ENCODE measurements around the gene SUPT20H.

SUPT20H gene

DNA sequence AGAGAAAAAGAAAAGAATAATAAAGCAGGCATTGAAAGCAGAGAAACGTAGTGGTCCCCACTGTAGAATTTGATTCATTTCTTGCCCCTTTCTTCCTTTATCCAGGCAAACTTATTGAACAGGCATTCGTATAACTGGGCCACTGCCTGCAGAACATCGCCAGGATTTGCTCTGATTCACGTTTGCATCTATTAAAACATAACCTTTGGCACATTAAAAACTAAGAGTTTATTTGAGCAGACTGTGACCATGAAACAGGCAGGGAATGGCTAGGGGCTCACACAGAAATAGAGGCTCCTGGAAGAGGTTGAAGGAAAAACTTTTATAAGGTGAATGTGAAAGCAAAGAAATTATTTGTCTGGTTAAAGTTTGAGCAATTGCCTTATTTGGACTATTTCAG is 12.5 kb upstream of the SUPT20H start:
- TF ChIP-seq, protein P1, sequence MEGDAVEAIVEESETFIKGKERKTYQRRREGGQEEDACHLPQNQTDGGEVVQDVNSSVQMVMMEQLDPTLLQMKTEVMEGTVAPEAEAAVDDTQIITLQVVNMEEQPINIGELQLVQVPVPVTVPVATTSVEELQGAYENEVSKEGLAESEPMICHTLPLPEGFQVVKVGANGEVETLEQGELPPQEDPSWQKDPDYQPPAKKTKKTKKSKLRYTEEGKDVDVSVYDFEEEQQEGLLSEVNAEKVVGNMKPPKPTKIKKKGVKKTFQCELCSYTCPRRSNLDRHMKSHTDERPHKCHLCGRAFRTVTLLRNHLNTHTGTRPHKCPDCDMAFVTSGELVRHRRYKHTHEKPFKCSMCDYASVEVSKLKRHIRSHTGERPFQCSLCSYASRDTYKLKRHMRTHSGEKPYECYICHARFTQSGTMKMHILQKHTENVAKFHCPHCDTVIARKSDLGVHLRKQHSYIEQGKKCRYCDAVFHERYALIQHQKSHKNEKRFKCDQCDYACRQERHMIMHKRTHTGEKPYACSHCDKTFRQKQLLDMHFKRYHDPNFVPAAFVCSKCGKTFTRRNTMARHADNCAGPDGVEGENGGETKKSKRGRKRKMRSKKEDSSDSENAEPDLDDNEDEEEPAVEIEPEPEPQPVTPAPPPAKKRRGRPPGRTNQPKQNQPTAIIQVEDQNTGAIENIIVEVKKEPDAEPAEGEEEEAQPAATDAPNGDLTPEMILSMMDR (IDR thresholded peaks at IDR 0.05; ENCODE audit: control extremely low read depth, extremely low read depth, low read depth, missing control alignments): no peak
- ChIA-PET CTCF (no interaction called here), POLR2A (no interaction called here)
- DNase-seq (ENCODE audit: extremely low spot score): no peak

DNA sequence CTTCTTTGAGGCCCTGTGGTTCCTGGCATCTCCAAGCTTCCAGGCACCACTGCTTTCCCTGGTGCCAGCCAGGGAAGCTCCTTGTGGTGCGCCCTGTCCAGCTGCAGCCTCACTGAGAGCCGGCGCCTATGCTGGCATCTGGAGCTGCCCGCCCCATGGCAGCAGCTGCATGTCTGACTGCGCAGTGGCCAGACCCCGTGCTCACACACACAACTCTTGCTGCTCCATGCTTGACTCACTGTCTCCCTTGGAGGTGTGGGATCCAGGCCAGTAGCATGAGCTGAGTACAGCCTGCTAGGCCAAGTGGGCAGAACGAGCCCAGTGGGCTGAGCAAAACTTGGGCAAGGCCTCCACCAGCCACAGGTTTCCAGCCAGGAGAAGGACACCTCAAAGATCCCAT is 11.5 kb upstream of the SUPT20H start:
- POLR2A ChIA-PET: no interaction called here

DNA sequence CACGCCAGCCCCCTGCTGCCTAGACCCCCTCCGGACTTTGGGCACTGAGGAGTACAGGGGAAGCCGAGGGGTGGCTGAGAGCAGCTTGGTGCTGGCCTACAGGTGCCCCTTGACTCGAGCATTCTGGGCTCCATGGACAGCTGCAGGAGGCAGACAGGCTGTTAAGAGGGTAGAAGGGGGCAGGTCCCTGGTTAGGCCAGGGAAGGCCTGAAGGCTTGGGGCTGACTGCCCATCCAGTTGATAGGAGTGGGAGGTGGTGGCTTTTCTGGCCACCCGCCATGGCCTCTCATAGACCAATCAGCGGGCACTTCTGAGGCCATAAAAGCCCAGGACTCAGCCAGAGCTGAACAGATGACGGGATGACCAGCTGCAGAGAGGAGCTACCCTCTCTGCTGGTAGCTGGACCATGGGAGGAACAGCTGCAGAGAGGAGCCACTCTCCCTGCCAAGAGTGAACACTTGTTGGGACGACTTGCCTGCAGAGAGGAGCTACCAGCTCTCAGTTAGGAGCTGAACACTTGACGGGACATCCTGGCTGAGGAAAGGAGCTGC is 10.7 kb upstream of the SUPT20H start:
- TF ChIP-seq, protein P1 (IDR thresholded peaks at IDR 0.05; ENCODE audit: control extremely low read depth, extremely low read depth, low read depth, missing control alignments): no peak
- CTCF ChIA-PET: interaction anchor here (0.9 to 1.7 kb wide), 3 partner anchors 212 to 1802 kb away, joined by 3 to 4 read pairs (median 3); no protein-coding TSS in a partner anchor
- POLR2A ChIA-PET: no interaction called here
- no peak for DNase-seq (ENCODE audit: extremely low spot score)

More for the DNA sequence above, 11.5 kb upstream of the SUPT20H start:
- no peak for DNase-seq (ENCODE audit: extremely low spot score)
- TF ChIP-seq, protein P1 (IDR thresholded peaks at IDR 0.05; ENCODE audit: control extremely low read depth, extremely low read depth, low read depth, missing control alignments): no peak
- CTCF ChIA-PET: interaction anchor here (0.6 to 1.7 kb wide), 4 partner anchors 90 to 1802 kb away, joined by 3 to 4 read pairs (median 3); no protein-coding TSS in a partner anchor

DNA sequence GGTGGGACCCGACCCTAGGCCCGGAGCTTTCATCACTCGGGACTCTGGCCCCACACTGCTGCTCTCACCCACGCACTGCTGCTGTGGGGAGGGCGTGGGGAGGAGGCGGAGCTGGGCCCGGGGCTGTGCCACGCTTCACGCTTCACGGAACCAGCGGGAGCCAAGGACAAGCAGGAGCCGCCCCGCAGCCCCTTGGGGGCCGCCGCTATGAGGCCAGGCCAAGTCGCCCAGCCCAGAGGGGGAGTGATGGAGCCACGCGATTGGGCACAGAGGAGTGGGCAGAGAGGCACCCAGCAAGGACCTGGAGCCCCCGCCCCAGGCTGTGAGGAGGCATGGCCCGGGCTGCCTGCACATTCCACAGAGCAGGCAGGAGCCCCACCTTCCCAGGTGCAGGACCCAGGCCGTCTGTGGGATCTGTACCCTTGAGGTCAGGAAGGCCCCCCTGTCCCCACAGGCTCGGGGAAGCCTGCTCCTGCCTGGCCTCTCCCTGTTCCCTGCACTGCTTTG is 10.2 kb upstream of the SUPT20H start:
- no peak for DNase-seq (ENCODE audit: extremely low spot score)
- POLR2A ChIA-PET: no interaction called here
- CTCF ChIA-PET: interaction anchor here (1.1 to 1.2 kb wide), 2 partner anchors 211 to 662 kb away, joined by 3 read pairs; no protein-coding TSS in a partner anchor
- TF ChIP-seq, protein P1 (IDR thresholded peaks at IDR 0.05; ENCODE audit: control extremely low read depth, extremely low read depth, low read depth, missing control alignments): no peak

DNA sequence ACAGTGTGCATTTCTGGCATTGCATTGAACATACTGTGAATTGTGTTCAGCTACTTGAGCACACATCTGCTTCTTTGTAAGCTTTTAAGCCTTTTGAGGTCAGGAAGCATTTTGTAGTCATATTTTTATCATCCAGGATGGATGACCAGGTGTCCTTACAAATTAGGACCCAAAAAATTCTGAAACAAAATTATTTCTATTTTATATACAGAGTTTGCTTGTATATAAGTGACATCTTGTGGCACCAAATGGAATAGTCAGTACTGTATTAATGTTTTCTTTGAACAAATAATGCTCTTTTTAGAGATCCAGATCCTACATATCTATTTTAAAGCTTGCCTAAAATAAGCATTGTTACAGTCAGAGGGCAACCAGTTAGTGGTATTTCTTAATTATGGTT is 9.5 kb upstream of the SUPT20H start:
- CTCF ChIA-PET: interaction anchor here (0.8 to 1.2 kb wide), 3 partner anchors 87 to 212 kb away, joined by 3 read pairs; no protein-coding TSS in a partner anchor
- DNase-seq (ENCODE audit: extremely low spot score): no peak
- POLR2A ChIA-PET: no interaction called here
- TF ChIP-seq, protein P1 (IDR thresholded peaks at IDR 0.05; ENCODE audit: control extremely low read depth, extremely low read depth, low read depth, missing control alignments): peak; percentile 13

DNA sequence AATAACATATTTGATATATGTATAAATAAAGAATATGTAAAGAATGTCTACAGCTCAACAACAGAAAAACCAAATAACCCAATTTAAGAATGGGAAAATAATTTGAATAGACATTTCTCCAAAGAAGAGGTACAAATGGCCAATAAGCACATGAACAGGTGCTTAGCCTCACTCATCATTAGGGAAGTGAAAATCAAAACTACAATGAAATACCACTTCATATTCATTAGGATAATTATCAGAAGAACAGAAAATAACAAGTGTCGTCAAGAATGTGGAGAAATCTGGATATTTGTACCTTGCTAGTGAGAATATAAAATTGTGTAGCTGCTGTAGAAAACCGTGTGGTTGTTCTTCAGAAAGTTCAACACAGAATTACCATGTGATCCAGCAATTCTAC is 8.4 kb upstream of the SUPT20H start:
- ChIA-PET POLR2A (no interaction called here), CTCF (interaction anchor here (0.8 to 1.3 kb wide), 4 partner anchors 9 to 86 kb away, joined by 3 to 4 read pairs (median 3); partner anchors contain the start of gene SUPT20H)
- TF ChIP-seq, protein P1 (IDR thresholded peaks at IDR 0.05; ENCODE audit: control extremely low read depth, extremely low read depth, low read depth, missing control alignments): no peak
- DNase-seq (ENCODE audit: extremely low spot score): no peak
